ENCODE results near the gene COA3. TPM values are rescaled to one million over a fixed set of nuclear protein-coding genes. Genes with fewer than 3 reads are reported as not detected.

Gene COA3
- polyA plus RNA-seq, 2 of the 4 experiments (the other 2 are of a cell fraction) = 126 to 131 TPM

DNA sequence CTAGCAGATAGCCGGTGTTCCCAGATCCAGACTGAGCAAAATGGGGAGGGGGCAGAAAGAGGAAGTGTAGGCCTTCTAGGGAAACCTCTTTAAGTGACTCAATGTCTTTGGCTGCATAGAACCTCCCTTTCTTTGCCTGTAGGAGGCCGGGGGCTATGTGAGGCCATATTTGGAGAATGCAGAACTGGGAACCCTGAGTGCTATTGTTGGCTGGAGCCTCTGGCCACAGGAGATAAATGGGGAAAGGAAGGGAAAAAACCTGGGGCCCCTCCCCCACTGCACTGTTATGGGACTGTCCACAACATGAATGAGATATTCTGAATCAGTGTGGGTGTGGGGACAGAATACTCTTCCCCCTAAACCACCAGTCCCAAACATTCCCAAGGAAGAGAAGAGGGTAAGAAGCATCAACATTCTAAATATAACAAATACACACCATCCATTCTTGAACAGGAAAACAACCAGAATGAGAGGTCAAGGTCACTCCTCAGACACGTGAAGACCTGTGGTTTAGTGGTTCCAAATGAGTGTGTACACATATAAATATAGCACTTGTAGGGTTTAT lies 22.9 kb downstream of the COA3 start:
- H3K9me3 ChIP-seq = no peaks in the 10 kb centered on the region
- TF ChIP-seq, protein P1, sequence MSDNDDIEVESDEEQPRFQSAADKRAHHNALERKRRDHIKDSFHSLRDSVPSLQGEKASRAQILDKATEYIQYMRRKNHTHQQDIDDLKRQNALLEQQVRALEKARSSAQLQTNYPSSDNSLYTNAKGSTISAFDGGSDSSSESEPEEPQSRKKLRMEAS (IDR thresholded peaks at IDR 0.05) = no peak
- TF ChIP-seq, protein P2, sequence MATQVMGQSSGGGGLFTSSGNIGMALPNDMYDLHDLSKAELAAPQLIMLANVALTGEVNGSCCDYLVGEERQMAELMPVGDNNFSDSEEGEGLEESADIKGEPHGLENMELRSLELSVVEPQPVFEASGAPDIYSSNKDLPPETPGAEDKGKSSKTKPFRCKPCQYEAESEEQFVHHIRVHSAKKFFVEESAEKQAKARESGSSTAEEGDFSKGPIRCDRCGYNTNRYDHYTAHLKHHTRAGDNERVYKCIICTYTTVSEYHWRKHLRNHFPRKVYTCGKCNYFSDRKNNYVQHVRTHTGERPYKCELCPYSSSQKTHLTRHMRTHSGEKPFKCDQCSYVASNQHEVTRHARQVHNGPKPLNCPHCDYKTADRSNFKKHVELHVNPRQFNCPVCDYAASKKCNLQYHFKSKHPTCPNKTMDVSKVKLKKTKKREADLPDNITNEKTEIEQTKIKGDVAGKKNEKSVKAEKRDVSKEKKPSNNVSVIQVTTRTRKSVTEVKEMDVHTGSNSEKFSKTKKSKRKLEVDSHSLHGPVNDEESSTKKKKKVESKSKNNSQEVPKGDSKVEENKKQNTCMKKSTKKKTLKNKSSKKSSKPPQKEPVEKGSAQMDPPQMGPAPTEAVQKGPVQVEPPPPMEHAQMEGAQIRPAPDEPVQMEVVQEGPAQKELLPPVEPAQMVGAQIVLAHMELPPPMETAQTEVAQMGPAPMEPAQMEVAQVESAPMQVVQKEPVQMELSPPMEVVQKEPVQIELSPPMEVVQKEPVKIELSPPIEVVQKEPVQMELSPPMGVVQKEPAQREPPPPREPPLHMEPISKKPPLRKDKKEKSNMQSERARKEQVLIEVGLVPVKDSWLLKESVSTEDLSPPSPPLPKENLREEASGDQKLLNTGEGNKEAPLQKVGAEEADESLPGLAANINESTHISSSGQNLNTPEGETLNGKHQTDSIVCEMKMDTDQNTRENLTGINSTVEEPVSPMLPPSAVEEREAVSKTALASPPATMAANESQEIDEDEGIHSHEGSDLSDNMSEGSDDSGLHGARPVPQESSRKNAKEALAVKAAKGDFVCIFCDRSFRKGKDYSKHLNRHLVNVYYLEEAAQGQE (IDR thresholded peaks at IDR 0.05) = no peak
- TF ChIP-seq, protein P3, sequence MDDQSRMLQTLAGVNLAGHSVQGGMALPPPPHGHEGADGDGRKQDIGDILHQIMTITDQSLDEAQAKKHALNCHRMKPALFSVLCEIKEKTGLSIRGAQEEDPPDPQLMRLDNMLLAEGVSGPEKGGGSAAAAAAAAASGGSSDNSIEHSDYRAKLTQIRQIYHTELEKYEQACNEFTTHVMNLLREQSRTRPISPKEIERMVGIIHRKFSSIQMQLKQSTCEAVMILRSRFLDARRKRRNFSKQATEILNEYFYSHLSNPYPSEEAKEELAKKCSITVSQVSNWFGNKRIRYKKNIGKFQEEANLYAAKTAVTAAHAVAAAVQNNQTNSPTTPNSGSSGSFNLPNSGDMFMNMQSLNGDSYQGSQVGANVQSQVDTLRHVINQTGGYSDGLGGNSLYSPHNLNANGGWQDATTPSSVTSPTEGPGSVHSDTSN (IDR thresholded peaks at IDR 0.05) = no peak
- no peak for TF ChIP-seq RNF2 (IDR thresholded peaks at IDR 0.05; ENCODE audit: borderline replicate concordance, low read depth)
- no peak for TF ChIP-seq HDAC2 (IDR thresholded peaks at IDR 0.05)
- ChIA-PET POLR2A (no interaction called here), CTCF (interaction anchor here (2.9 to 4.4 kb wide), 2 partner anchors 11 to 13 kb away, joined by 13 to 48 read pairs; no protein-coding TSS in a partner anchor)
- FAIRE-seq = no peak
- H3K27ac ChIP-seq = no peak overlapping the region
- DNase-seq (ENCODE audit: low read depth in 1 of 2, low spot score in 1 of 2) = no peak
- no peak overlapping the region for H3K4me2 ChIP-seq
- no peak for ATAC-seq
- H3K4me3 ChIP-seq = no peak overlapping the region
- H3K4me1 ChIP-seq = peaks cover 28% of the 10 kb centered on the region
- WGBS (ENCODE audit: missing lambda C conversion rate) = 66% methylated on average over 3 of the region's 3 CpGs

DNA sequence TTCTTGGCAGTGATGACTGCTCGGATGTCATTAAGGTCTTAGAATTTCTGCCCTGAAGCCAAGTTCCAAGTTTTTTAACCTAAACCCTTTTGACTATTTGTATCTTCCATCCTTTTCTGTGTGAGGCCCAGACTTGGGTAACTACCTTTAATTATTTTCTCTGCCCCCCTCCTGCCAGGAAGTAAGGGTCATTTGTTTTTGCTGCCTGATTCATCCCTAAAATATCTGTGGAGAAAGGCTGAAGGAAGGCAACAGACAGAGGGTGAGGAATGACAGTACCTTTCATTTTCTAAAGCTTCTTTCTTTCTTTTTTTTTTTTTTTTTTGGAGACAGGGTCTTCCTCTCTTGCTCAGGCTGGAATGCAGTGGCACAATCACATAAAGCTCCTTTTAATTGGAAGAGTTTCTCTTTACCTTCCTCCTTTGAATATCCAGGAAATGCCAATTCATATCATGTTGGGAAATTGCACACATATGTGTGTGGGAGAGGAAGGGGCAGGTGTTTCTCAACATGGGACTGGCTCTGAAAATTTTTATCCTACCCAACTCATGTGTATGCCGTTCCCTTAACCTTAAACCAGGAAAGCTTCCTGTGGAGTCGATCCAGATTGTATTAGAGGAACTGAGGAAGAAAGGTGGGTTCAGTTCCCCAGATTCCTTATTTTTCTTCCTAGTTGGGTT lies 24.3 kb downstream of the COA3 start:
- H3K4me1 ChIP-seq = peaks cover 21% of the 10 kb centered on the region
- peak overlapping the region; percentile 91 for H3K4me2 ChIP-seq
- H3K9me3 ChIP-seq = no peaks in the 10 kb centered on the region
- CTCF ChIA-PET = interaction anchor here (0.6 to 4.4 kb wide), 19 partner anchors 8 to 196 kb away, joined by 3 to 48 read pairs (median 4); partner anchors contain the start of genes BECN1, CNTD1, COA3 and PSMC3IP
- H3K27ac ChIP-seq = peak overlapping the region; percentile 80 to 97
- TF ChIP-seq, protein P4, sequence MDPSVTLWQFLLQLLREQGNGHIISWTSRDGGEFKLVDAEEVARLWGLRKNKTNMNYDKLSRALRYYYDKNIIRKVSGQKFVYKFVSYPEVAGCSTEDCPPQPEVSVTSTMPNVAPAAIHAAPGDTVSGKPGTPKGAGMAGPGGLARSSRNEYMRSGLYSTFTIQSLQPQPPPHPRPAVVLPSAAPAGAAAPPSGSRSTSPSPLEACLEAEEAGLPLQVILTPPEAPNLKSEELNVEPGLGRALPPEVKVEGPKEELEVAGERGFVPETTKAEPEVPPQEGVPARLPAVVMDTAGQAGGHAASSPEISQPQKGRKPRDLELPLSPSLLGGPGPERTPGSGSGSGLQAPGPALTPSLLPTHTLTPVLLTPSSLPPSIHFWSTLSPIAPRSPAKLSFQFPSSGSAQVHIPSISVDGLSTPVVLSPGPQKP (IDR thresholded peaks at IDR 0.05; ENCODE audit: low read depth, low read length) = no peak
- TF ChIP-seq RAD21 (conservative IDR thresholded peaks at IDR 0.05 in 1 of 2, IDR thresholded peaks at IDR 0.05 in 1 of 2) (no peak), CHD2 (IDR thresholded peaks at IDR 0.05; ENCODE audit: low read length, partially characterized antibody) (no peak), NFE2L2 (conservative IDR thresholded peaks at IDR 0.05; ENCODE audit: low read length) (no peak), GATA3 (IDR thresholded peaks at IDR 0.05; ENCODE audit: borderline replicate concordance) (no peak), FOSB (CRISPR knock-in tag; IDR thresholded peaks at IDR 0.05) (no peak), HOXB5 (CRISPR knock-in tag; IDR thresholded peaks at IDR 0.05) (no peak), SMC3 (IDR thresholded peaks at IDR 0.05) (no peak), NR3C1 (IDR thresholded peaks at IDR 0.05) (no peak), ZNF302 (CRISPR knock-in tag; IDR thresholded peaks at IDR 0.05) (no peak), MAFK (IDR thresholded peaks at IDR 0.05; ENCODE audit: partially characterized antibody) (no peak), CBX2 (IDR thresholded peaks at IDR 0.05; ENCODE audit: borderline replicate concordance, low read depth) (no peak), KDM5A (IDR thresholded peaks at IDR 0.05) (no peak), CBX8 (IDR thresholded peaks at IDR 0.05) (no peak)
- TF ChIP-seq, protein P5, sequence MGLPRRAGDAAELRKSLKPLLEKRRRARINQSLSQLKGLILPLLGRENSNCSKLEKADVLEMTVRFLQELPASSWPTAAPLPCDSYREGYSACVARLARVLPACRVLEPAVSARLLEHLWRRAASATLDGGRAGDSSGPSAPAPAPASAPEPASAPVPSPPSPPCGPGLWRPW (IDR thresholded peaks at IDR 0.05) = no peak
- POLR2A ChIA-PET = interaction anchor here (0.6 to 2.9 kb wide), 21 partner anchors 8 to 196 kb away, joined by 3 to 21 read pairs (median 6); partner anchors contain the start of genes BECN1, CNTD1, COA3 and PSMC3IP
- peak overlapping the region; percentile 65 for H3K4me3 ChIP-seq
- DNase-seq (ENCODE audit: low read depth in 1 of 2, low spot score in 1 of 2) (no peak), ATAC-seq (no peak), FAIRE-seq (no peak)
- WGBS (ENCODE audit: missing lambda C conversion rate) = 58% methylated on average over 3 of the region's 3 CpGs
